GM21786 (cell line): ENCODE results near the gene GPR50.

Experiments used
- ATAC-seq: cut with Tn5 transposase; IDR thresholded peaks from one replicate; pipeline ENCODE4 v1.9.1; 2021; ENCODE audit not compliant: unreplicated experiment

GPR50 gene

DNA sequence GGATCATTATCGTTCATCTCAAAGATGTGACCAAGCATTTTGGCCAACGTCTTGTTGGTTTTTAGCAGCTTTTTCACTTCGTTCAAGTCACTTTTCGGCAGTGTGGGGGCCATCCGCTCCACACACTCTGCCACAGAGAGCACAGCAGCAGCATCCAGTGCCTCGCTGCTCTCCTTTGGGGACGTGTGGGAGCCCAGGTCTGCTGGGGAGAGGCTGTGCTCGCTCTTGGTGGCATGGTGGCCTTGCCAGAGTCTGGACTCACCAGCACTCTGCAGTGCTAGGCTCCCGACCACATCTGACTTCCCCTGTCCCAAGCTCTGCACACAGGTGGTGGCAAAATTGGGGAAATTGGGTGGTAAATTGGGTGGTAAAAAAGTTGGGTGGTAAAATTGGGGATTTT is 50.6 kb downstream of the GPR50 start:
- no peak for ATAC-seq

DNA sequence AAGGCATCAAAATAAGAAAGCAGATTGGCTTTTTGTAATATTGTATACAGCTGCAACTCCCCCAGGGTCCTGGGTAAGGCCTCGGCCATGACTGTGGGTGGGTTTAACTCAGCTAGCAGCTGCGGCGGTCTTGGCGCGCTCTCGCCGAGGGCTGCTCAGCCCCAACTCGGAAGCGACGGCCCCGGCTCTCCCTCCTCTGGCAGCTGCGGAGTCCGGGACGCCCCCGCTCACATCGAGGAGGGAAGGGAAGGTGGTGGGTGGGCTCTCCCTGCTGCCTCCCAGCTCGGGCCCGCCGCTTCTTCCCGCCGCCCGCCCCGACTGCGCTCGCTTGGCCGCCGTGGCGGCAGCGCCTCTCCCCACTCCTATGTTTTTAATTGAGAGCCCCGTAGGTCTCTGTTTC is 51.2 kb downstream of the GPR50 start:
- no peak for ATAC-seq

DNA sequence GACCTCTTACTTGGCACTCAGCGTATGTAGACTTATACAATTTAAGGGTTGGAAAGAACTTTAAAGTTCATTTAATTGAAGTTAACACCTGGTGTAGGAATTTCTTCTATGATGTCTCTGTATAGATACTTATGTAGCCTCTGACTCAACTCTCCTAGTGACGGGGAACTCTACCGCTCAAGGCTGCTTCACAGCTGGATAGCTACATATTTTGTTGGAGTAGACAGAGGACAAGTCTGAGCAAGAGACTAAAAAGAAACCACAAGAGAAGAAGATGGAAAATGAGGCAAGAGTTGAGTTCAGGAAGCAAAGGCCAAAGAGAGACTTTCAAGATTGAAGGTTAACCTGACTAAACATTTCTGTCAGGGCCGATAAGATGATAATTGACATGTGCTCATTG is 52.6 kb downstream of the GPR50 start:
- no peak for ATAC-seq
